Measurements from ENCODE around the gene COQ3. TPM values are rescaled to one million over a fixed set of nuclear protein-coding genes. Genes with fewer than 3 reads are reported as not detected.

COQ3 gene
- total and polyA plus RNA-seq, 2 of the 8 experiments (the other 6 are each of a cell fraction or from before 2014, with no cell fraction given): 8.4 to 16.2 TPM

GRCh38 chr6:99344289-99344688 lies 49.7 kb downstream of the COQ3 start (continued):
- no peak for TF ChIP-seq CHD7 (IDR thresholded peaks at IDR 0.05; ENCODE audit: insufficient replicate concordance, low read length)
- no peak for TF ChIP-seq SP4 (IDR thresholded peaks at IDR 0.05; ENCODE audit: low read length)
- TF ChIP-seq GABPA (IDR thresholded peaks at IDR 0.05; ENCODE audit: borderline replicate concordance, insufficient read depth, low read length): no peak
- no peak for TF ChIP-seq YY1 (IDR thresholded peaks at IDR 0.05; ENCODE audit: low read depth, low read length)
- TF ChIP-seq RBBP5 (IDR thresholded peaks at IDR 0.05; ENCODE audit: borderline replicate concordance, low read depth, low read length): no peak
- TF ChIP-seq ASH2L (IDR thresholded peaks at IDR 0.05; ENCODE audit: low read length): no peak
- no peak for TF ChIP-seq CHD2 (IDR thresholded peaks at IDR 0.05; ENCODE audit: low read length)
- TF ChIP-seq TAF1 (IDR thresholded peaks at IDR 0.05; ENCODE audit: low read depth, low read length): no peak
- TF ChIP-seq ZNF274 (IDR thresholded peaks at IDR 0.05; ENCODE audit: borderline replicate concordance, extremely low read depth, low read length): no peak
- TF ChIP-seq ATF3 (IDR thresholded peaks at IDR 0.05; ENCODE audit: insufficient read depth, low read depth, low read length): no peak
- TF ChIP-seq POU5F1 (IDR thresholded peaks at IDR 0.05; ENCODE audit: low read depth, low read length): no peak
- no peak for TF ChIP-seq TCF12 (IDR thresholded peaks at IDR 0.05; ENCODE audit: low read depth, low read length)

All from H1 (cell line).